Measurements from ENCODE around the gene ARL5A.

ARL5A gene

DNA sequence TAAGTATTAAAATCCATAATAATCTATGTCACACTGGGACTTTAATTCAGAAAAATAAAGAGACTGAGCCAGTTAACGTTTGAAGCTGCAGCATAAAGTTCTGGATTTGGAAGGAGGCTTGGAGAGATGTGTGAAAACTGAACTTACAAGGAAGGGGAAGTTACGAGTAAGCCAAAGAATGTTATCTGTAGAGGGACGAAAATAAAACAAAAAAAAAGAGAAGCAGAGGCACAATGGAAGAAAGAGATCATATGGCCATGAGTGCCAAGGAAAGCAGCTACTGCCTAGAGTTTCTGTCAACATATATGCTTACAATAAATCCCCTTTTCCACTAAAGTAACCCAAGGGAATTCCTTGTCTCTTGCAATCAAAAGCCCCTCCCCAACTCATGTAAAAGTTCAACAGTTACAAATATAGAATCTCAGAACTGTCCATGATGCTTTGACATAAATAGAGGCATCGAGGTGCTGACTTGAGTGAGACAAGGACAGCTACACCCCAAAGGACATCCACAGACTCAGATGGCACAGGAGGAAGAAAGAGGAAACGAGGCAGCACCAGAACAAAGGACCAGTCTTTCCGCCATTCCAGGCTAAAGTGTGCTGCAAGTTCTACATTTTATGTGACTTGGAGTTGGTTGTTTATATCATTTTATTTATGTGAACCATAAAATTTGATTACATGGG is 16.1 kb upstream of the ARL5A start:
- no peaks in the 10 kb centered on the region for H3K27me3 ChIP-seq (ENCODE audit: insufficient read depth, low read length)
- no peak overlapping the region for H3K4me3 ChIP-seq (ENCODE audit: low read depth, low read length)
- no peak overlapping the region for H4K8ac ChIP-seq (ENCODE audit: low read depth, low read length)
- peaks cover 8 to 15% of the 10 kb centered on the region in 2 experiments for H3K4me1 ChIP-seq (ENCODE audit: control insufficient read depth in 1 of 2, insufficient read depth in 2 of 2, low read length in 2 of 2)
- no peak overlapping the region for H2AFZ ChIP-seq (ENCODE audit: insufficient read depth, low read length, poor library complexity)
- no peak overlapping the region for H3K23ac ChIP-seq (ENCODE audit: low read length)
- no peak overlapping the region for H2AK5ac ChIP-seq (ENCODE audit: low read length)
- H3K36me3 ChIP-seq (ENCODE audit: control insufficient read depth in 1 of 2, insufficient read depth in 2 of 2, low read length in 2 of 2) = no peaks in the 10 kb centered on the region
- H4K12ac ChIP-seq (ENCODE audit: low read depth, low read length) = no peak overlapping the region
- H3K18ac ChIP-seq (ENCODE audit: low read length) = no peak overlapping the region
- H4K91ac ChIP-seq (ENCODE audit: low read depth, low read length) = no peak overlapping the region
- H3K9me3 ChIP-seq (ENCODE audit: insufficient read depth, low read depth, low read length) = no peaks in the 10 kb centered on the region
- no peaks in the 10 kb centered on the region for H3K79me2 ChIP-seq (ENCODE audit: control insufficient read depth, insufficient read depth, low read length, poor library complexity)
- no peak overlapping the region for H3K9ac ChIP-seq (ENCODE audit: low read length)
- H3K79me1 ChIP-seq (ENCODE audit: low read length) = peaks cover 7% of the 10 kb centered on the region
- DNase-seq = no peak
- no peak overlapping the region for H3K4me2 ChIP-seq (ENCODE audit: low read length)
- peak overlapping the region; percentile 21 for H2BK12ac ChIP-seq (ENCODE audit: low read length)
- H2BK5ac ChIP-seq (ENCODE audit: low read depth, low read length, poor library complexity) = peak overlapping the region; percentile 1
- no peak overlapping the region for H3K4ac ChIP-seq (ENCODE audit: low read depth, low read length)
- no peak overlapping the region for H3K27ac ChIP-seq (ENCODE audit: low read depth, low read length)
- WGBS (ENCODE audit: extremely low coverage, insufficient coverage, insufficient read length) = no CpG with 5 or more reads among the region's 6 CpGs
- H3K14ac ChIP-seq (ENCODE audit: low read length) = no peak overlapping the region
- H2BK120ac ChIP-seq (ENCODE audit: insufficient read depth, low read length, poor library complexity) = no peak overlapping the region

DNA sequence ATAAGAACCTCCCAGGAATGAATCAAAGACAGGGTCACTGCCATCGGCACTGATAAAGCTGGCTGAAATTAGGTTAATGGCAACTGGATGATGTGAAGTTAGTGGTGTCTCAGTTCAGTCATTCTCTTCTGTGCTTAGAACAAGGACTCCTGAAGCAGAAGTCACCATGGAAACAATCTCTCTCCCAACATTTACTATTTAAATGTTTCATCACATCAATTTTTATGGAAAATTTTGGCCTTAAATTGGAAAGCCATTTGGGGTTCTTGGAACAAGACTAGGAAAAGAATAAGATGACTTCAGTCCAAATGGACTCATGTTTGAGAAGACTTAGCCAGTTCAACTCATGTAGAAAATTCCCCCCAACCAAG is 15.5 kb upstream of the ARL5A start:
- Histone ChIP-seq H4K8ac (ENCODE audit: low read depth, low read length) (no peak overlapping the region), H3K18ac (ENCODE audit: low read length) (no peak overlapping the region), H3K4me2 (ENCODE audit: low read length) (peak overlapping the region; percentile 29), H4K12ac (ENCODE audit: low read depth, low read length) (no peak overlapping the region), H3K23ac (ENCODE audit: low read length) (no peak overlapping the region), H2AFZ (ENCODE audit: insufficient read depth, low read length, poor library complexity) (no peak overlapping the region), H2BK120ac (ENCODE audit: insufficient read depth, low read length, poor library complexity) (peak overlapping the region; percentile 43), H3K4me1 (ENCODE audit: control insufficient read depth in 1 of 2, insufficient read depth in 2 of 2, low read length in 2 of 2) (peaks cover 8 to 15% of the 10 kb centered on the region in 2 experiments), H3K9me3 (ENCODE audit: insufficient read depth, low read depth, low read length) (no peaks in the 10 kb centered on the region), H2BK12ac (ENCODE audit: low read length) (no peak overlapping the region), H2BK5ac (ENCODE audit: low read depth, low read length, poor library complexity) (peak overlapping the region; percentile 52), H3K4me3 (ENCODE audit: low read depth, low read length) (no peak overlapping the region), H2AK5ac (ENCODE audit: low read length) (no peak overlapping the region), H4K91ac (ENCODE audit: low read depth, low read length) (peak overlapping the region; percentile 56), H3K14ac (ENCODE audit: low read length) (no peak overlapping the region), H3K4ac (ENCODE audit: low read depth, low read length) (no peak overlapping the region), H3K27me3 (ENCODE audit: insufficient read depth, low read length) (no peaks in the 10 kb centered on the region), H3K79me2 (ENCODE audit: control insufficient read depth, insufficient read depth, low read length, poor library complexity) (no peaks in the 10 kb centered on the region), H3K27ac (ENCODE audit: low read depth, low read length) (peak overlapping the region; percentile 91), H3K9ac (ENCODE audit: low read length) (no peak overlapping the region), H3K36me3 (ENCODE audit: control insufficient read depth in 1 of 2, insufficient read depth in 2 of 2, low read length in 2 of 2) (no peaks in the 10 kb centered on the region), H3K79me1 (ENCODE audit: low read length) (peaks cover 7% of the 10 kb centered on the region)
- no CpG with 5 or more reads among the region's 1 CpG for WGBS (ENCODE audit: extremely low coverage, insufficient coverage, insufficient read length)
- DNase-seq = no peak

- no peak overlapping the region for H3K23ac ChIP-seq (ENCODE audit: low read length)
- H3K14ac ChIP-seq (ENCODE audit: low read length) = no peak overlapping the region
- H3K27me3 ChIP-seq (ENCODE audit: insufficient read depth, low read length) = no peaks in the 10 kb centered on the region
- H3K27ac ChIP-seq (ENCODE audit: low read depth, low read length) = peak overlapping the region; percentile 91
- no peak overlapping the region for H2AK5ac ChIP-seq (ENCODE audit: low read length)
- peaks cover 7% of the 10 kb centered on the region for H3K79me1 ChIP-seq (ENCODE audit: low read length)
- H2BK120ac ChIP-seq (ENCODE audit: insufficient read depth, low read length, poor library complexity) = peak overlapping the region; percentile 43
- peak overlapping the region; percentile 56 for H4K91ac ChIP-seq (ENCODE audit: low read depth, low read length)
- H3K4me3 ChIP-seq (ENCODE audit: low read depth, low read length) = no peak overlapping the region
- no peaks in the 10 kb centered on the region for H3K79me2 ChIP-seq (ENCODE audit: control insufficient read depth, insufficient read depth, low read length, poor library complexity)
- no peak overlapping the region for H3K4ac ChIP-seq (ENCODE audit: low read depth, low read length)
- H3K9ac ChIP-seq (ENCODE audit: low read length) = no peak overlapping the region
- no CpG with 5 or more reads among the region's 8 CpGs for WGBS (ENCODE audit: extremely low coverage, insufficient coverage, insufficient read length)
- no peak overlapping the region for H2BK12ac ChIP-seq (ENCODE audit: low read length)
- peak overlapping the region; percentile 52 for H2BK5ac ChIP-seq (ENCODE audit: low read depth, low read length, poor library complexity)
- peaks cover 8 to 15% of the 10 kb centered on the region in 2 experiments for H3K4me1 ChIP-seq (ENCODE audit: control insufficient read depth in 1 of 2, insufficient read depth in 2 of 2, low read length in 2 of 2)
- DNase-seq = no peak
- peak overlapping the region; percentile 29 for H3K4me2 ChIP-seq (ENCODE audit: low read length)
- H3K9me3 ChIP-seq (ENCODE audit: insufficient read depth, low read depth, low read length) = no peaks in the 10 kb centered on the region
- H4K8ac ChIP-seq (ENCODE audit: low read depth, low read length) = peak overlapping the region; percentile 32
- no peak overlapping the region for H3K18ac ChIP-seq (ENCODE audit: low read length)
- no peaks in the 10 kb centered on the region for H3K36me3 ChIP-seq (ENCODE audit: control insufficient read depth in 1 of 2, insufficient read depth in 2 of 2, low read length in 2 of 2)
- no peak overlapping the region for H2AFZ ChIP-seq (ENCODE audit: insufficient read depth, low read length, poor library complexity)
- H4K12ac ChIP-seq (ENCODE audit: low read depth, low read length) = no peak overlapping the region
Observed at GRCh38 chr2:151842830-151843690, 14.8 kb upstream of the ARL5A start.

- peaks cover 8 to 15% of the 10 kb centered on the region in 2 experiments for H3K4me1 ChIP-seq (ENCODE audit: control insufficient read depth in 1 of 2, insufficient read depth in 2 of 2, low read length in 2 of 2)
- peak overlapping the region; percentile 9 for H3K4ac ChIP-seq (ENCODE audit: low read depth, low read length)
- H3K14ac ChIP-seq (ENCODE audit: low read length) = no peak overlapping the region
- peak overlapping the region; percentile 72 for H2BK12ac ChIP-seq (ENCODE audit: low read length)
- H3K9ac ChIP-seq (ENCODE audit: low read length) = no peak overlapping the region
- no peaks in the 10 kb centered on the region for H3K27me3 ChIP-seq (ENCODE audit: insufficient read depth, low read length)
- no peak overlapping the region for H4K8ac ChIP-seq (ENCODE audit: low read depth, low read length)
- WGBS (ENCODE audit: extremely low coverage, insufficient coverage, insufficient read length) = no CpG with 5 or more reads among the region's 2 CpGs
- no peaks in the 10 kb centered on the region for H3K79me2 ChIP-seq (ENCODE audit: control insufficient read depth, insufficient read depth, low read length, poor library complexity)
- DNase-seq = no peak
- no peak overlapping the region for H3K23ac ChIP-seq (ENCODE audit: low read length)
- peaks cover 7% of the 10 kb centered on the region for H3K79me1 ChIP-seq (ENCODE audit: low read length)
- H3K27ac ChIP-seq (ENCODE audit: low read depth, low read length) = peak overlapping the region; percentile 2
- H3K4me3 ChIP-seq (ENCODE audit: low read depth, low read length) = no peak overlapping the region
- peak overlapping the region; percentile 39 for H2AK5ac ChIP-seq (ENCODE audit: low read length)
- H2AFZ ChIP-seq (ENCODE audit: insufficient read depth, low read length, poor library complexity) = no peak overlapping the region
- H4K91ac ChIP-seq (ENCODE audit: low read depth, low read length) = peak overlapping the region; percentile 13
- no peaks in the 10 kb centered on the region for H3K36me3 ChIP-seq (ENCODE audit: control insufficient read depth in 1 of 2, insufficient read depth in 2 of 2, low read length in 2 of 2)
- no peak overlapping the region for H3K4me2 ChIP-seq (ENCODE audit: low read length)
- H2BK120ac ChIP-seq (ENCODE audit: insufficient read depth, low read length, poor library complexity) = peak overlapping the region; percentile 41
- no peak overlapping the region for H4K12ac ChIP-seq (ENCODE audit: low read depth, low read length)
- H3K9me3 ChIP-seq (ENCODE audit: insufficient read depth, low read depth, low read length) = no peaks in the 10 kb centered on the region
- peak overlapping the region; percentile 39 for H2BK5ac ChIP-seq (ENCODE audit: low read depth, low read length, poor library complexity)
- H3K18ac ChIP-seq (ENCODE audit: low read length) = no peak overlapping the region
Observed at GRCh38 chr2:151841047-151841424, 12.8 kb upstream of the ARL5A start.
